Upper lobe of left lung (tissue), 6 donors: ENCODE results near the gene PIGN. TPM values are rescaled to one million over a fixed set of nuclear protein-coding genes. Genes with fewer than 3 reads are reported as not detected.

ENCODE experiments used
- ATAC-seq, 2 donors: fragments of 200-7000 bp; cut with Tn5 transposase; one replicate each; pipeline ENCODE4 v1.9.1; 2022; ENCODE audit warnings: mild to moderate bottlenecking in 2 of 2, moderate library complexity in 2 of 2; ENCODE audit not compliant: low FRiP score in 2 of 2
- DNase-seq, 2 donors: peaks; one replicate each; pipeline ENCODE4 v3.0.0-alpha.2; 2019 to 2020
- H3K27ac ChIP-seq, 4 donors: fragments of 200-600 bp; sonication (generic); one replicate each; pipeline ENCODE4 v1.5.1; 2016 to 2019
- H3K27me3 ChIP-seq, 4 donors: fragments of 200-600 bp; sonication (generic); one replicate each; pipeline ENCODE4 v1.5.1; 2017 to 2019
- H3K36me3 ChIP-seq, 4 donors: fragments of 200-600 bp; sonication (generic); one replicate each; pipeline ENCODE4 v1.5.1; 2016 to 2019
- H3K4me1 ChIP-seq, 4 donors: fragments of 200-600 bp; sonication (generic); one replicate each; pipeline ENCODE4 v1.5.1; 2018 to 2019
- H3K4me3 ChIP-seq, 4 donors: fragments of 200-600 bp; sonication (generic); one replicate each; pipeline ENCODE4 v1.5.1; 2017 to 2019; ENCODE audit warnings: mild to moderate bottlenecking in 2 of 4, moderate library complexity in 1 of 4
- H3K9me3 ChIP-seq, 4 donors: fragments of 200-600 bp; sonication (generic); one replicate each; pipeline ENCODE4 v1.5.1; 2018 to 2019
- CTCF ChIP-seq, 6 experiments: fragments of 450-650 bp in 4 of 6; fragments of 200-600 bp in 2 of 6; sonication (generic) in 2 of 6; IDR thresholded peaks; one replicate each; pipeline ENCODE4 v1.5.1; 2016 to 2019; ENCODE audit warnings: antibody characterized with exemption in 6 of 6
- EP300 ChIP-seq, 4 donors: sonication (generic); formaldehyde crosslinking; IDR thresholded peaks; one replicate each; pipeline ENCODE4 v1.5.1; 2017; ENCODE audit warnings: antibody characterized with exemption in 4 of 4, control low read depth in 2 of 4
- POLR2A ChIP-seq, 4 donors: fragments of 450-650 bp; IDR thresholded peaks; one replicate each; pipeline ENCODE4 v1.5.1; 2016 to 2017; ENCODE audit warnings: antibody characterized with exemption in 4 of 4, mild to moderate bottlenecking in 2 of 4
- POLR2AphosphoS5 ChIP-seq, 2 donors: sonication (generic); formaldehyde crosslinking; IDR thresholded peaks; one replicate each; pipeline ENCODE4 v1.5.1; 2017; ENCODE audit warnings: antibody characterized with exemption in 2 of 2
- WGBS, 2 donors: methylation state at CpG; one replicate each; pipeline ENCODE4 v1.1.5; 2017 to 2018; 5-methylcytosine and 5-hydroxymethylcytosine counted together
- total RNA-seq, 6 donors: library from RNA; depleted of rRNA in 4 of 6; stranded (reverse); fragments of >200 nt in 4 of 6; gene quantifications; one replicate each; pipeline versions ENCODE4 v1.1.0 to v1.2.1, GENCODE V29; 2016 to 2021
- donor health status: DM: no; HTN: no; CAD: no; lungs with moderate emphysema.
- donor health status: DM: no; HTN: yes; CAD: no; lungs with severe emphysema.

PIGN gene
- total RNA-seq, result 10 to 100 TPM; 16.9 to 36.2 (median 21.7) TPM

GRCh38 chr18:62186774-62187542, at the start of gene PIGN, which contains the start of gene RELCH:
Gene PIGN, minus strand, starts transcription at chr18:62187056. Its CDS starts 25,703 bp downstream, at chr18:62161353.
Gene RELCH, plus strand, starts transcription at chr18:62187255. Its CDS starts 251 bp downstream, at chr18:62187506.
- Histone ChIP-seq H3K9me3 (no peaks in the 10 kb centered on the region), H3K36me3 (no peaks in the 10 kb centered on the region), H3K4me3 (peak within 1 kb of the TSS; percentile 86 to 100 (median 98)), H3K27ac (peak within 1 kb of the TSS; percentile 86 to 91 (median 86)), H3K27me3 (no peaks in the 10 kb centered on the region), H3K4me1 (peaks cover 24 to 49% (median 34%) of the 10 kb centered on the region in 4 donors)
- peak in 3 of 4 donors; percentile 75 to 92 (median 90) for TF ChIP-seq POLR2A (IDR thresholded peaks at IDR 0.05)
- TF ChIP-seq CTCF (IDR thresholded peaks at IDR 0.05), result peak in 1 of 6 experiments; percentile 19
- TF ChIP-seq POLR2AphosphoS5 (IDR thresholded peaks at IDR 0.05), result peak; percentile 85 to 94
- TF ChIP-seq EP300 (IDR thresholded peaks at IDR 0.05), result no peak
- WGBS, 2 donors, result 0% methylated on average over 17 to 36 of the region's 55 CpGs
- ATAC-seq, result peak; percentile 99
- DNase-seq, result peak; percentile 92 to 98

- no peaks in the 10 kb centered on the region for H3K4me1 ChIP-seq
- WGBS, 2 donors, result 87 to 89% methylated on average over 1 of the region's 1 CpG
- H3K27ac ChIP-seq, result no peak overlapping the region
- no peaks in the 10 kb centered on the region for H3K9me3 ChIP-seq
- ATAC-seq (no peak), DNase-seq (no peak)
- TF ChIP-seq EP300 (IDR thresholded peaks at IDR 0.05) (no peak), POLR2AphosphoS5 (IDR thresholded peaks at IDR 0.05) (no peak), POLR2A (IDR thresholded peaks at IDR 0.05) (no peak), CTCF (IDR thresholded peaks at IDR 0.05) (no peak)
- H3K4me3 ChIP-seq, result no peak overlapping the region
- H3K36me3 ChIP-seq, result peaks cover 0 to 35% (median 10%) of the 10 kb centered on the region in 4 donors
- no peaks in the 10 kb centered on the region for H3K27me3 ChIP-seq
These were observed 49.4 kb upstream of the PIGN start for GRCh38 chr18:62236252-62236651.

- peaks cover 0 to 6% (median 2%) of the 10 kb centered on the region in 4 donors for H3K9me3 ChIP-seq
- no peak for TF ChIP-seq CTCF (IDR thresholded peaks at IDR 0.05)
- no peak for TF ChIP-seq POLR2A (IDR thresholded peaks at IDR 0.05)
- no peak for TF ChIP-seq EP300 (IDR thresholded peaks at IDR 0.05)
- no peak for TF ChIP-seq POLR2AphosphoS5 (IDR thresholded peaks at IDR 0.05)
- H3K4me3 ChIP-seq, result no peak overlapping the region
- WGBS, 2 donors, result 95% methylated on average over 3 of the region's 3 CpGs
- no peak for ATAC-seq
- no peaks in the 10 kb centered on the region for H3K4me1 ChIP-seq
- H3K27me3 ChIP-seq, result no peaks in the 10 kb centered on the region
- H3K36me3 ChIP-seq, result peaks cover 5 to 74% (median 22%) of the 10 kb centered on the region in 4 donors
- no peak overlapping the region for H3K27ac ChIP-seq
- DNase-seq, result no peak
These were observed 39.2 kb upstream of the PIGN start for GRCh38 chr18:62226047-62226446.

- DNase-seq, result no peak
- H3K27me3 ChIP-seq, result no peaks in the 10 kb centered on the region
- H3K9me3 ChIP-seq, result peaks cover 0 to 6% (median 2%) of the 10 kb centered on the region in 4 donors
- no peak overlapping the region for H3K4me3 ChIP-seq
- no peak overlapping the region for H3K27ac ChIP-seq
- peaks cover 5 to 62% (median 21%) of the 10 kb centered on the region in 4 donors for H3K36me3 ChIP-seq
- 97 to 100% methylated on average over 2 of the region's 2 CpGs for whole genome bisulfite sequencing, 2 donors
- no peak for ATAC-seq
- TF ChIP-seq POLR2A (IDR thresholded peaks at IDR 0.05) (no peak), CTCF (IDR thresholded peaks at IDR 0.05) (no peak), EP300 (IDR thresholded peaks at IDR 0.05) (no peak)
- no peaks in the 10 kb centered on the region for H3K4me1 ChIP-seq
These were observed 37.4 kb upstream of the PIGN start for GRCh38 chr18:62224229-62224628.
